Muscle of arm (tissue), 12 donors: ENCODE results near the gene PDCD1LG2. TPM values are rescaled to one million over a fixed set of nuclear protein-coding genes. Genes with fewer than 3 reads are reported as not detected.

Source experiments
- DNase-seq: peaks from one replicate; pipeline ENCODE4 v3.0.0-alpha.2; 2013
- polyA plus RNA-seq, 12 donors: library from polyadenylated mRNA; unstranded; fragments of 120-200 nt; gene quantifications; one replicate each; pipeline ENCODE4 v1.2.1, GENCODE V29; 2013; ENCODE audit not compliant: insufficient read length in 12 of 12

Gene PDCD1LG2
- polyA plus RNA-seq, 12 donors, result 0.92 to 5.8 (median 2.6) TPM; not detected in 2

GRCh38 chr9:5609226-5609596 is 98.9 kb downstream of the PDCD1LG2 start:
- DNase-seq, result no peak

- no peak for DNase-seq
These were observed 100.2 kb downstream of the PDCD1LG2 start for GRCh38 chr9:5610491-5610890.

- DNase-seq, result no peak
These were observed 101.2 kb downstream of the PDCD1LG2 start for GRCh38 chr9:5611321-5612184.

GRCh38 chr9:5612185-5612530 is 101.8 kb downstream of the PDCD1LG2 start:
- no peak for DNase-seq

- no peak for DNase-seq
These were observed 103.9 kb downstream of the PDCD1LG2 start for GRCh38 chr9:5614192-5614591.

GRCh38 chr9:5614985-5615384 is 104.7 kb downstream of the PDCD1LG2 start:
- no peak for DNase-seq

- no peak for DNase-seq
These were observed 107.4 kb downstream of the PDCD1LG2 start for GRCh38 chr9:5617749-5618148.

GRCh38 chr9:5620494-5620893 is 110.2 kb downstream of the PDCD1LG2 start:
- DNase-seq, result no peak

Other genes starting within 250 kb of the PDCD1LG2 start
- gene RLN2, start 205.8 kb upstream of the PDCD1LG2 start, polyA plus RNA-seq, result 1 to 10 TPM in 6 of 12 donors, under 1 TPM in 4, not detected in 2; 0.54 to 2.9 (median 1.3) TPM
- gene RLN1, start 170.7 kb upstream of the PDCD1LG2 start, polyA plus RNA-seq, result 1 to 10 TPM in 1 of 12 donors, under 1 TPM in 6, not detected in 5; 0.22 to 1.1 (median 0.29) TPM
- gene PLGRKT, start 72.6 kb upstream of the PDCD1LG2 start, polyA plus RNA-seq, result 10 to 100 TPM in 11 of 12 donors, not detected in 1; 21.4 to 65.3 (median 33.5) TPM
- 1 to 10 TPM in 8 of 12 donors, under 1 TPM in 2, not detected in 2; 0.41 to 1.7 (median 1.2) TPM for gene CD274, start 60.0 kb upstream of the PDCD1LG2 start, polyA plus RNA-seq
- gene RIC1, start 118.6 kb downstream of the PDCD1LG2 start, polyA plus RNA-seq, result 10 to 100 TPM in 11 of 12 donors, not detected in 1; 10.8 to 26.4 (median 20.2) TPM